B cell (primary cell): ENCODE results near the gene HIPK2. TPM values are rescaled to one million over a fixed set of nuclear protein-coding genes. Genes with fewer than 3 reads are reported as not detected.

Experiments
- ATAC-seq: fragments of 200-7000 bp; cut with Tn5 transposase; one replicate; pipeline ENCODE4 v1.10.0; 2021; ENCODE audit warnings: low read depth, mild to moderate bottlenecking, moderate number of reproducible peaks, moderate library complexity
- CTCF ChIA-PET: fragments of 350-600 bp; sonication (Branson Sonifier 250); formaldehyde crosslinking; loops from one replicate; lab custom pipeline; 2021; ENCODE audit warnings: antibody characterized with exemption, inconsistent platforms; lab: Charles Lee
- POLR2A ChIA-PET: fragments of 350-600 bp; sonication (Branson Sonifier 250); formaldehyde crosslinking; loops from one replicate; lab custom pipeline; 2021; ENCODE audit warnings: antibody characterized with exemption; lab: Charles Lee
- DNase-seq: peaks from one replicate; pipeline ENCODE4 v3.0.0; 2013
- H2AFZ ChIP-seq: 2 replicates; pipeline ENCODE4 v1.6.1; 2012; ENCODE audit warnings: mild to moderate bottlenecking, low read depth, low read length; ENCODE audit not compliant: insufficient read depth, poor library complexity, severe bottlenecking
- H3K27ac ChIP-seq, 2 donors: 1 replicate in 1 of 2; 2 replicates in 1 of 2; pipeline ENCODE4 v1.5.1; 2012 to 2013; ENCODE audit warnings: low read length in 2 of 2, mild to moderate bottlenecking in 2 of 2, moderate library complexity in 1 of 2
- H3K27me3 ChIP-seq, 4 experiments: fragments of 200-600 bp in 1 of 4; sonication (generic) in 1 of 4; replicated peaks in 1 of 4; 1 replicate in 2 of 4; 2 replicates in 2 of 4; pipeline versions ENCODE4 v1.6.1 to v1.7.0; 2013 to 2016; ENCODE audit warnings: low read length in 3 of 4, mild to moderate bottlenecking in 2 of 4, mixed read lengths in 1 of 4, moderate library complexity in 1 of 4; ENCODE audit not compliant: insufficient read depth in 4 of 4, control insufficient read depth in 3 of 4; ENCODE audit errors: control extremely low read depth in 1 of 4
- H3K36me3 ChIP-seq, 2 experiments: replicated peaks in 1 of 2; 1 replicate in 1 of 2; 2 replicates in 1 of 2; pipeline versions ENCODE4 v1.6.1 to v1.7.1; 2013; ENCODE audit warnings: low read length in 1 of 2; ENCODE audit not compliant: insufficient read depth in 2 of 2, control insufficient read depth in 1 of 2; ENCODE audit errors: control extremely low read depth in 1 of 2, extremely low read depth in 1 of 2
- H3K4me1 ChIP-seq, 2 donors: fragments of 200-600 bp in 1 of 2; sonication (generic) in 1 of 2; 1 replicate in 1 of 2; 2 replicates in 1 of 2; pipeline versions ENCODE4 v1.5.1 to v1.6.1; 2013 to 2017; ENCODE audit warnings: low read length in 2 of 2; ENCODE audit not compliant: control insufficient read depth in 2 of 2, insufficient read depth in 2 of 2
- H3K4me2 ChIP-seq: replicated peaks from 2 replicates; pipeline ENCODE3; 2012; ENCODE audit warnings: mild to moderate bottlenecking, low read depth, low read length; ENCODE audit not compliant: poor library complexity, severe bottlenecking
- H3K4me3 ChIP-seq, 5 experiments: fragments of 200-600 bp in 1 of 5; sonication (generic) in 1 of 5; 1 replicate in 3 of 5; 2 replicates in 2 of 5; pipeline versions ENCODE4 v1.5.1 to v1.7.0; 2011 to 2016; ENCODE audit warnings: low read length in 4 of 5, mild to moderate bottlenecking in 4 of 5, low read depth in 2 of 5, control low read depth in 1 of 5, moderate library complexity in 1 of 5; ENCODE audit not compliant: insufficient read depth in 1 of 5; ENCODE audit errors: control extremely low read depth in 1 of 5, extremely low read depth in 1 of 5
- H3K79me2 ChIP-seq: fragments of 200-600 bp; sonication (generic); one replicate; pipeline ENCODE4 v1.6.0; 2016; ENCODE audit warnings: low read length; ENCODE audit not compliant: control insufficient read depth, insufficient read depth
- H3K9ac ChIP-seq: fragments of 200-600 bp; sonication (generic); 2 replicates; pipeline ENCODE4 v1.6.1; 2017; ENCODE audit warnings: mild to moderate bottlenecking, low read length, moderate library complexity
- H3K9me3 ChIP-seq, 3 donors: one replicate each; pipeline versions ENCODE4 v1.6.1 to v1.7.1; 2013; ENCODE audit warnings: low read length in 2 of 3; ENCODE audit not compliant: control insufficient read depth in 2 of 3, insufficient read depth in 1 of 3; ENCODE audit errors: control extremely low read depth in 1 of 3
- H4K20me1 ChIP-seq: 2 replicates; pipeline ENCODE4 v1.6.0; 2012; ENCODE audit warnings: mild to moderate bottlenecking, low read length; ENCODE audit not compliant: insufficient read depth, control insufficient read depth, poor library complexity, severe bottlenecking
- H3K27ac Mint-ChIP-seq: one replicate; pipeline ENCODE4 v1.8.0; 2021; ENCODE audit warnings: mixed read lengths
- H3K27me3 Mint-ChIP-seq: one replicate; pipeline ENCODE4 v1.8.0; 2021; ENCODE audit warnings: mixed read lengths
- H3K4me1 Mint-ChIP-seq: one replicate; pipeline ENCODE4 v1.8.0; 2021; ENCODE audit warnings: mixed read lengths
- H3K4me3 Mint-ChIP-seq: one replicate; pipeline ENCODE4 v1.8.0; 2021; ENCODE audit warnings: mixed read lengths
- H3K9me3 Mint-ChIP-seq: one replicate; pipeline ENCODE4 v1.8.0; 2022; ENCODE audit warnings: mixed read lengths; ENCODE audit not compliant: insufficient read depth
- EZH2 ChIP-seq: IDR thresholded peaks from 2 replicates; pipeline ENCODE4 v1.6.1; 2012; ENCODE audit warnings: borderline replicate concordance, low read depth, mild to moderate bottlenecking, moderate library complexity, low read length; ENCODE audit not compliant: insufficient read depth, poor library complexity, severe bottlenecking
- WGBS: methylation state at CpG from one replicate; pipeline ENCODE4 v1.1.5; 2013; ENCODE audit warnings: missing lambda C conversion rate; ENCODE audit not compliant: insufficient coverage; 5-methylcytosine and 5-hydroxymethylcytosine counted together
- intact Hi-C: fragments of 100-400 bp; cut with micrococcal nuclease; formaldehyde crosslinking; loops from one replicate; pipeline ENCODE4 v1.10.0; 2022
- polyA plus RNA-seq: library from polyadenylated mRNA; depleted of rRNA; stranded (reverse); fragments of >200 nt; gene quantifications from 2 replicates; pipeline ENCODE4 v1.2.3, GENCODE V29; 2012
- total RNA-seq, 2 donors: library from RNA; stranded (reverse); fragments of 120-200 nt in 1 of 2; gene quantifications; 1 replicate in 1 of 2; 2 replicates in 1 of 2; pipeline versions ENCODE4 v1.2.3 to v1.2.4, GENCODE V29; 2013 to 2022
- TF ChIP-seq, protein P1 (sequence below): fragments of 200-600 bp; IDR thresholded peaks from one replicate; pipeline ENCODE4 v1.8.0; 2022; ENCODE audit warnings: antibody characterized with exemption, mild to moderate bottlenecking

HIPK2 gene
- total and polyA plus RNA-seq, 2 donors (not counting 1 experiment from before 2014, with no cell fraction given) = 6.8 to 58.2 TPM

DNA sequence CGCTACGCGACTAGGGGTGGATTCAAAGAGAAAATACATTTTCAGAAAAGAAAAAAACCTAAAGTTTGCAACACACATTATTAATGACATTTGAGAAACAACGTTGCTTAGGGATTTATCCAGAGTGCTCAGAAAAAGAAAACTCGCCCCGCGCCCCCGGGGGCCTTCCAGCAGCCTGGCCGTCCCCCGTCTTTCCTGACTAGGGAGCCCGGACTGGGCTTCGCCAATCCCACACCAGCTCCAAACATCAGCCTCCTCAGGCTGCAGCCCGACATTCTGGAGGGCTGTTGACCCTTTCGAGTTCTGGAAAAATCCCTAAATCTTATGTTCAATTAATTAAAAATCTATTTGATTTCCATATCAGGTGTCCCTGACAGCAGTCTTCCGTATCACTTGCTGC, 205.7 kb downstream of the HIPK2 start:
- intact Hi-C loops = no loop called here
- Mint-ChIP-seq H3K9me3 (no peaks in the 10 kb centered on the region), H3K4me3 (no peak overlapping the region), H3K4me1 (no peaks in the 10 kb centered on the region), H3K27me3 (no peaks in the 10 kb centered on the region), H3K27ac (no peak overlapping the region)
- Histone ChIP-seq H4K20me1 (no peaks in the 10 kb centered on the region), H3K79me2 (no peaks in the 10 kb centered on the region), H3K4me1 (no peaks in the 10 kb centered on the region), H3K27ac (no peak overlapping the region), H3K9me3 (no peaks in the 10 kb centered on the region), H3K27me3 (no peaks in the 10 kb centered on the region), H3K36me3 (peaks cover 0 to 14% of the 10 kb centered on the region in 2 experiments), H3K9ac (no peak overlapping the region), H3K4me3 (no peak overlapping the region), H2AFZ (no peak overlapping the region), H3K4me2 (no peak overlapping the region)
- no peak for DNase-seq
- 98% methylated on average over 8 of the region's 15 CpGs for WGBS
- no peak for ATAC-seq
- ChIA-PET CTCF (interaction anchor here (0.5 kb wide), 1 partner anchor 49 kb away, joined by 3 read pairs; no protein-coding TSS in a partner anchor), POLR2A (no interaction called here)
- TF ChIP-seq, protein P1, sequence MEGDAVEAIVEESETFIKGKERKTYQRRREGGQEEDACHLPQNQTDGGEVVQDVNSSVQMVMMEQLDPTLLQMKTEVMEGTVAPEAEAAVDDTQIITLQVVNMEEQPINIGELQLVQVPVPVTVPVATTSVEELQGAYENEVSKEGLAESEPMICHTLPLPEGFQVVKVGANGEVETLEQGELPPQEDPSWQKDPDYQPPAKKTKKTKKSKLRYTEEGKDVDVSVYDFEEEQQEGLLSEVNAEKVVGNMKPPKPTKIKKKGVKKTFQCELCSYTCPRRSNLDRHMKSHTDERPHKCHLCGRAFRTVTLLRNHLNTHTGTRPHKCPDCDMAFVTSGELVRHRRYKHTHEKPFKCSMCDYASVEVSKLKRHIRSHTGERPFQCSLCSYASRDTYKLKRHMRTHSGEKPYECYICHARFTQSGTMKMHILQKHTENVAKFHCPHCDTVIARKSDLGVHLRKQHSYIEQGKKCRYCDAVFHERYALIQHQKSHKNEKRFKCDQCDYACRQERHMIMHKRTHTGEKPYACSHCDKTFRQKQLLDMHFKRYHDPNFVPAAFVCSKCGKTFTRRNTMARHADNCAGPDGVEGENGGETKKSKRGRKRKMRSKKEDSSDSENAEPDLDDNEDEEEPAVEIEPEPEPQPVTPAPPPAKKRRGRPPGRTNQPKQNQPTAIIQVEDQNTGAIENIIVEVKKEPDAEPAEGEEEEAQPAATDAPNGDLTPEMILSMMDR = no peak
- no peak for TF ChIP-seq EZH2

DNA sequence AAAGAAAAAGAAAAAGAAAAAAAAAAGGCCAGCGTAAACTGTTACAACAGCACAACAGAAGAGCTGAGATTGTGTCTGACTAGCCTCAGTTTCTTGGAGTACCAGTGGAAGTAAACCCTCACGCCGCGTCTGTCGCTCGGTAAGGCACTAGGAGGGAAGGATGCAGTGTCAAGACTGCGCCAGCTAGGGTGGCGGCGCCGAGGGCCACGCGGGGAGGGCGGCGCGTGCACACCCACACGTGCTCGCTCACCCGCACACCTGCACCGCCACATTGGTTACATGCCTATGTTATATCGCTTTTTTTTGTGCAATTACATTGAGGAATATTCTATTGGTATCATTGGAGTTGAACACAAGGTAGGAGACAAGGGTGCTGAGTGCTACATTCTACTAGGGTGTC, 206.1 kb downstream of the HIPK2 start:
- CTCF ChIA-PET = interaction anchor here (0.5 to 0.6 kb wide), 2 partner anchors 30 to 49 kb away, joined by 3 read pairs; no protein-coding TSS in a partner anchor

More for the DNA sequence above, 206.1 kb downstream of the HIPK2 start:
- over 99% methylated on average over 18 of the region's 20 CpGs for WGBS
- Histone ChIP-seq H2AFZ (no peak overlapping the region), H3K36me3 (peaks cover 0 to 14% of the 10 kb centered on the region in 2 experiments), H3K9ac (no peak overlapping the region), H4K20me1 (no peaks in the 10 kb centered on the region), H3K27me3 (no peaks in the 10 kb centered on the region), H3K9me3 (no peaks in the 10 kb centered on the region), H3K4me2 (no peak overlapping the region), H3K27ac (no peak overlapping the region), H3K4me3 (no peak overlapping the region), H3K4me1 (no peaks in the 10 kb centered on the region), H3K79me2 (no peaks in the 10 kb centered on the region)
- Mint-ChIP-seq H3K4me1 (no peaks in the 10 kb centered on the region), H3K4me3 (no peak overlapping the region), H3K9me3 (no peaks in the 10 kb centered on the region), H3K27ac (no peak overlapping the region), H3K27me3 (no peaks in the 10 kb centered on the region)
- ATAC-seq (no peak), DNase-seq (no peak)
- TF ChIP-seq, protein P1 = no peak
- TF ChIP-seq EZH2 = no peak
- POLR2A ChIA-PET = no interaction called here
- intact Hi-C loops = no loop called here
